Nephron progenitor cell (in vitro differentiated cells): ENCODE results near the gene PJA2.

Source experiments
- DNase-seq: peaks from one replicate; pipeline ENCODE4 v3.0.0; 2021
- H3K27ac Mint-ChIP-seq: 2 replicates; pipeline ENCODE4 v1.8.0; 2021; ENCODE audit warnings: mild to moderate bottlenecking, moderate library complexity, mixed read lengths
- H3K27me3 Mint-ChIP-seq: 2 replicates; pipeline ENCODE4 v1.8.0; 2021; ENCODE audit warnings: mild to moderate bottlenecking, low read depth, mixed read lengths; ENCODE audit not compliant: poor library complexity
- H3K36me3 Mint-ChIP-seq: 2 replicates; pipeline ENCODE4 v1.8.0; 2021; ENCODE audit warnings: low read depth, mixed read lengths
- H3K4me1 Mint-ChIP-seq: 2 replicates; pipeline ENCODE4 v1.8.0; 2021; ENCODE audit warnings: mixed read lengths
- H3K4me3 Mint-ChIP-seq: 2 replicates; pipeline ENCODE4 v1.8.0; 2021; ENCODE audit warnings: mild to moderate bottlenecking, moderate library complexity, mixed read lengths
- H3K9me3 Mint-ChIP-seq: 2 replicates; pipeline ENCODE4 v1.8.0; 2021; ENCODE audit warnings: mild to moderate bottlenecking, moderate library complexity, mixed read lengths
- CTCF ChIP-seq: fragments of 200-600 bp; sonication (generic); IDR thresholded peaks from 2 replicates; pipeline ENCODE4 v1.5.0; 2021; ENCODE audit warnings: antibody characterized with exemption

PJA2 gene

GRCh38 chr5:109370343-109370742 lies 39.4 kb downstream of the PJA2 start:
- no peaks in the 10 kb centered on the region for H3K27me3 Mint-ChIP-seq
- peaks cover 19% of the 10 kb centered on the region for H3K9me3 Mint-ChIP-seq
- H3K4me3 Mint-ChIP-seq: no peak overlapping the region
- TF ChIP-seq CTCF: no peak
- no peak for DNase-seq
- peaks cover 70% of the 10 kb centered on the region for H3K36me3 Mint-ChIP-seq
- H3K4me1 Mint-ChIP-seq: no peaks in the 10 kb centered on the region
- no peak overlapping the region for H3K27ac Mint-ChIP-seq

- Mint-ChIP-seq H3K4me1 (no peaks in the 10 kb centered on the region), H3K4me3 (no peak overlapping the region), H3K36me3 (peaks cover 90% of the 10 kb centered on the region), H3K9me3 (peaks cover 19% of the 10 kb centered on the region), H3K27me3 (no peaks in the 10 kb centered on the region), H3K27ac (no peak overlapping the region)
- DNase-seq: no peak
- TF ChIP-seq CTCF: no peak
Measured at GRCh38 chr5:109365653-109366052, 44.1 kb downstream of the PJA2 start.

- Mint-ChIP-seq H3K36me3 (peaks cover 91% of the 10 kb centered on the region), H3K4me3 (no peak overlapping the region), H3K27ac (no peak overlapping the region), H3K27me3 (no peaks in the 10 kb centered on the region), H3K9me3 (peaks cover 16% of the 10 kb centered on the region), H3K4me1 (no peaks in the 10 kb centered on the region)
- no peak for DNase-seq
- TF ChIP-seq CTCF: no peak
Measured at GRCh38 chr5:109364977-109365376, 44.8 kb downstream of the PJA2 start.

DNA sequence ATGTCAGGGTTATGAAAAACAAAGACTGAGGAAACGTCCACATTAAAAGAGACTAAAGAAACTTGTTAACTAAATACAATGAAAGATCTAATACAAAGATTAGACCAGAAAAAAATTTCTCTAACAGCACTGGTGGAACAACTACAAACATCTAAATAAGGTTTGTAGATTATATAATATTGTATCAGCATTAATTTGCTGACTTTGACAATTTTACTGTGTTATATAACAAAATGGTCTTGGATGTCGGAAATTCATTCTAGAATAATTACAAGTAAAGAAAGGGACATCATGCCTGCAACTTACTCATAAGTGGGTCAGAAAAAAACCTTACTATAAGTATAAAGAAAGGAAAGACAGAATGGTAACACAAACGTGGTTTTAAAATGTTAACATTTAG lies 50.1 kb downstream of the PJA2 start:
- no peaks in the 10 kb centered on the region for H3K9me3 Mint-ChIP-seq
- H3K4me1 Mint-ChIP-seq: no peaks in the 10 kb centered on the region
- H3K36me3 Mint-ChIP-seq: peaks cover 74% of the 10 kb centered on the region

DNA sequence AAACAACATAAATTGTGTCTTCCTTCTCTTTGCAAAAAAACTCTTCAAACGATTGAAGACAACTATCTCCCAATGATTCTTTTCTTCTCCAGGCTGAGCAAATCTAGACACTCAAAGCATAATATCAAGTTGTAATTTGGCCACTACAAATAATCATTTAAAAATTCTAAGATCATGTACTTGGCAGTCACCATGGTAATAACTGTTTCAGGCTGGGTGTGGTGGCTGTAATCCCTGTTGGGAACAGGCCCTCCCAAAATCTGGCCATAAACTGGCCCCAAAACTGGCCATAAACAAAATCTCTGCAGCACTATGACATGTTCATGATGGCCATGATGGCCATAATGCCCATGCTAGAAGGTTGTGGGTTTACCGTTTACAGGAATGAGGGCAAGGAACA lies 52.0 kb downstream of the PJA2 start:
- no peaks in the 10 kb centered on the region for H3K9me3 Mint-ChIP-seq
- no peak overlapping the region for H3K4me3 Mint-ChIP-seq
- no peak overlapping the region for H3K27ac Mint-ChIP-seq
- DNase-seq: no peak
- H3K36me3 Mint-ChIP-seq: peaks cover 57% of the 10 kb centered on the region
- no peaks in the 10 kb centered on the region for H3K27me3 Mint-ChIP-seq
- no peaks in the 10 kb centered on the region for H3K4me1 Mint-ChIP-seq
- TF ChIP-seq CTCF: no peak

More for the DNA sequence above, 50.1 kb downstream of the PJA2 start:
- no peak overlapping the region for H3K27ac Mint-ChIP-seq
- TF ChIP-seq CTCF: no peak
- H3K27me3 Mint-ChIP-seq: no peaks in the 10 kb centered on the region
- no peak overlapping the region for H3K4me3 Mint-ChIP-seq
- DNase-seq: no peak

- peaks cover 32% of the 10 kb centered on the region for H3K36me3 Mint-ChIP-seq
- no peaks in the 10 kb centered on the region for H3K4me1 Mint-ChIP-seq
- TF ChIP-seq CTCF: no peak
- no peak overlapping the region for H3K27ac Mint-ChIP-seq
- H3K4me3 Mint-ChIP-seq: no peak overlapping the region
- DNase-seq: no peak
- H3K27me3 Mint-ChIP-seq: no peaks in the 10 kb centered on the region
- H3K9me3 Mint-ChIP-seq: no peaks in the 10 kb centered on the region
Measured at GRCh38 chr5:109354761-109355160, 55.0 kb downstream of the PJA2 start.
